SK-N-SH treated with all-trans-retinoic acid at 6 μM for 48 hours (cell line): ENCODE results near the gene ULK1.

Experiments used
- ARNTL ChIP-seq: fragments of 450-650 bp; formaldehyde crosslinking; IDR thresholded peaks from 2 replicates; pipeline ENCODE4 v1.5.0; 2020; ENCODE audit warnings: low read depth, mild to moderate bottlenecking, moderate library complexity, borderline replicate concordance
- CREB5 ChIP-seq: fragments of 250-450 bp; sonication (Bioruptor Pico); IDR thresholded peaks from 2 replicates; pipeline ENCODE4 v1.5.1; 2020; ENCODE audit warnings: low read depth, mild to moderate bottlenecking, moderate library complexity
- GLIS3 ChIP-seq: fragments of 250-450 bp; sonication (Bioruptor Pico); IDR thresholded peaks from 2 replicates; pipeline ENCODE4 v1.5.0; 2020; ENCODE audit warnings: mild to moderate bottlenecking, moderate library complexity
- RARB ChIP-seq: fragments of 250-450 bp; sonication (Bioruptor Pico); IDR thresholded peaks from 2 replicates; pipeline ENCODE4 v1.8.0; 2021; ENCODE audit warnings: mild to moderate bottlenecking, moderate library complexity
- ZC3H10 ChIP-seq: fragments of 250-450 bp; sonication (Bioruptor Pico); IDR thresholded peaks from 2 replicates; pipeline ENCODE4 v1.5.1; 2021; ENCODE audit warnings: mild to moderate bottlenecking, moderate library complexity
- ZFP3 ChIP-seq: fragments of 250-450 bp; sonication (Bioruptor Pico); IDR thresholded peaks from 2 replicates; pipeline ENCODE4 v1.5.0; 2020; ENCODE audit warnings: mild to moderate bottlenecking, moderate library complexity
- TF ChIP-seq, protein P1 (sequence below): fragments of 250-450 bp; sonication (Bioruptor Pico); IDR thresholded peaks from 2 replicates; pipeline ENCODE4 v1.8.0; 2020; ENCODE audit warnings: mild to moderate bottlenecking, moderate library complexity, borderline replicate concordance

DNA sequence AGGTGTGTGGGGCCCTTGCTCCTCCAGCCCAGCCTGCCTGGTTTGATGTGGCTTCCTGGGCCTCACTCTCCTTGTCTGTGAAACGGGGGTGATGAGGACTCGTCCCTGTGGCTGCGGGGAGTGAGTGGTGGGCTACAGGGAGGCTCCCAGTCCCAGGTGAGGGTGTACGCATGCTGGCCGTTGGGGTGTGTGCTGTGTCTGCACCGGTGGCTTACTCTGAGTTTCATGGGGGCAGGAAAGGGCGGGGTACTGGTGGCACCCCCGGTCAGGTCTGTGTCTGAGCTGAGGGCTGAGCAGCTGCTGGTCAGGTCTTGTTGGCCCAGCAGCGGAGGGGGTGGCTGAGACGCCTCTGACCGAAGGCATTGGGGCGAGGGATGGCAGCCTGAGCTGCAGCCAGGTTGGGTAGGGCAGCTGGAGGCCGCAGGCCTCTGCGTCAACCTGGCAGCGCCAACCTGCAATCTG is 11.2 kb downstream of the ULK1 start:
- no peak for TF ChIP-seq CREB5 (CRISPR knock-in tag)
- TF ChIP-seq, protein P1, sequence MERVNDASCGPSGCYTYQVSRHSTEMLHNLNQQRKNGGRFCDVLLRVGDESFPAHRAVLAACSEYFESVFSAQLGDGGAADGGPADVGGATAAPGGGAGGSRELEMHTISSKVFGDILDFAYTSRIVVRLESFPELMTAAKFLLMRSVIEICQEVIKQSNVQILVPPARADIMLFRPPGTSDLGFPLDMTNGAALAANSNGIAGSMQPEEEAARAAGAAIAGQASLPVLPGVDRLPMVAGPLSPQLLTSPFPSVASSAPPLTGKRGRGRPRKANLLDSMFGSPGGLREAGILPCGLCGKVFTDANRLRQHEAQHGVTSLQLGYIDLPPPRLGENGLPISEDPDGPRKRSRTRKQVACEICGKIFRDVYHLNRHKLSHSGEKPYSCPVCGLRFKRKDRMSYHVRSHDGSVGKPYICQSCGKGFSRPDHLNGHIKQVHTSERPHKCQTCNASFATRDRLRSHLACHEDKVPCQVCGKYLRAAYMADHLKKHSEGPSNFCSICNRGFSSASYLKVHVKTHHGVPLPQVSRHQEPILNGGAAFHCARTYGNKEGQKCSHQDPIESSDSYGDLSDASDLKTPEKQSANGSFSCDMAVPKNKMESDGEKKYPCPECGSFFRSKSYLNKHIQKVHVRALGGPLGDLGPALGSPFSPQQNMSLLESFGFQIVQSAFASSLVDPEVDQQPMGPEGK (CRISPR knock-in tag), result no peak
- no peak for TF ChIP-seq ARNTL (CRISPR knock-in tag)
- TF ChIP-seq ZC3H10 (CRISPR knock-in tag), result no peak
- no peak for TF ChIP-seq ZFP3 (CRISPR knock-in tag)
- no peak for TF ChIP-seq GLIS3 (CRISPR knock-in tag)
- no peak for TF ChIP-seq RARB
